ENCODE measurements around the gene LRRTM4. TPM values are rescaled to one million over a fixed set of nuclear protein-coding genes. Genes with fewer than 3 reads are reported as not detected.

Gene LRRTM4
- total RNA-seq, 1 donor from 2014 or later = not detected

GRCh38 chr2:77325395-77325794 lies 196.8 kb downstream of the LRRTM4 start:
- no peak for DNase-seq (ENCODE audit: low read depth)

DNA sequence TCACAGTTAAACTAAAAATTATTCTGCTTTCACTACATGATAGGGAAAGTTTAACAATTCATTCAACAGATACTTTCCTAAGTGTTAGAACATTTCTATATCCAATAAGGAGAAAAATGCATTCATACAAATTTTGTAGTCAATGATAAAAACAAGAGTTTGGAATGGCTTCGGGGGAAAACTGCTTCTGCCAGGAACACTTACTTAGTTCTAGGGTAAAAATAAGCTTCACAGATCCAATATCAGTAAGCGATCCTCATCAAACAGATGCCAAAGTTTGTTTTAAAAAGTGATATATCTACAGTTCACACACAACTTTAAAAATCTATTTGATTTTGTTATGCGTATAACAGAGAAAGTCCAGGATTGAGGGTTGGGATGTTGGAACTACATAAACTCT lies 199.7 kb downstream of the LRRTM4 start:
- DNase-seq (ENCODE audit: low read depth) = no peak

- no peak for DNase-seq (ENCODE audit: low read depth)
Measured at GRCh38 chr2:77314721-77315120, 207.5 kb downstream of the LRRTM4 start.

DNA sequence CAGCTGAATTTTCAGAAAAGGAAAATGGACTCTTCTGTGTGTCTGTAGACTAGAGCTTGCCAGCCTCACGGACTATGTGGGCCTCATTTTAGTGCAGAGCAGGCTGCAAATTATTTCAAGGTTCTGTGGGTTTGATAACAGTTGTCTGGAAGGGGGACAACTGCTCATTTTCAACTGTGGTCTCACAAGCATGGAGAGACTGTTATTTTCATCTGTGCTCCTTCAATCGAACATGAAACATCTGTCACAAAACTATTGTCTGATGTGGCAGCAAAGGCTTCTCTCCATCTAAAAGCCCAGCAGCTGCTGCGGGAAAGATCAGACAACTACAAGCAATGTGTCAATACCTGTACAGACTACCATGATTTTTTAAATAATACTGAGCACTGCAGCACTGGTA lies 211.8 kb downstream of the LRRTM4 start:
- peak; percentile 4 for DNase-seq (ENCODE audit: low read depth)

- DNase-seq (ENCODE audit: low read depth) = no peak
Measured at GRCh38 chr2:77309725-77310124, 212.5 kb downstream of the LRRTM4 start.

DNA sequence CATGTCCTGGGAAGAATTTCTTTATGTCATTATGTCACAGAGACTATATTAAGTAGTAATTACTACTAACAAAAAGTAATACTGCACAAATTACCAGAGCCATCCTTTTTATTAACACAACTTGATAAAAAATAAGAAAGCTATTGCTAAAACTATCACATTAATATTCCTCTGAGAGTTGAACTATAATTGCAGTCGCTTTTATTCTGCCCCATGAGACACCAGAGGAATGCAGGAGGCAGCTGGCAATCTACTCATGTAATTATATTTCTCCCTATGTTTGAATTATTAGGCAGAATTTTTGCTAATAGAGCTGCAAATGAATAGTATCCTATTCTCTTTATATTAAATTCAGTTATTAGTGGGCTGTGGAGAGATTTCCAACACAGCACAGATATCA lies 220.7 kb downstream of the LRRTM4 start:
- no peak for DNase-seq (ENCODE audit: low read depth)

DNA sequence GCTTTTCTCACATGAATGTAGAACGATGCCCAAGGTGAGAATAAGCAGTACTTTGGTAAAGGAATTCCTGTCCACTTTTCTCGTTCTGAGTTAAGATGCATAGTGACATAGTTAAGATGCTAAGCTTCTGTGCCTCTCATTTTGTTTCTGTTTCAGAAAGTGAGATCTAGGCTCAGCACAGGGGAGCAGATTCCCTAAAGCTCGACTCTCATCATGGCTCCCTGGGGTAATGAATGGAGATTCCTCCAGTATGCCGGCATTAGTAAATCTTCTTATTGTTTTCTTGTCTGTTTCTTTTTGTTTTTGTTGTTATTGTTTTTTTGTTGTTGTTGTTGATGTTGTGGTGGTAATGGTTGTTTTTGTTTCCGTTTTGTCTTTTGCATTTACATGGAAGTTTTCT lies 225.4 kb downstream of the LRRTM4 start:
- DNase-seq (ENCODE audit: low read depth) = no peak

DNA sequence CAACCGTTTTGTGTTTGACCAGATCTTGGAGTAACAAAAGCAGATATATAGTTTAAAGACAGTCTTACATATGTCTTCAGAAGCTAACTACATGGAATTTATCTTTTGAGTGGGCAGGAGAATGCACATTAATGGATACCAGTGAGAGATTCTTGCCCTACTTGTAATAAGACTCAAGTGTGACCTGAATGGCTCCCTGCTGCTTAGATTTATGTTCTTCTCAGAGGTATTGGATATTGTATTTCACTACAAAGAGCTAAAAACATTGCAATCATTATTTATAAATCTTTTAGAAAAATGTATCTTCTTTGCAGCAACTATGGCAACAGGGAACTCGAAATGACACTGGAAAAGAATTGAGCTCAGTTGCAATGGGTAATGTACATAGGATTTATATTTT lies 227.7 kb downstream of the LRRTM4 start:
- no peak for DNase-seq (ENCODE audit: low read depth)

DNA sequence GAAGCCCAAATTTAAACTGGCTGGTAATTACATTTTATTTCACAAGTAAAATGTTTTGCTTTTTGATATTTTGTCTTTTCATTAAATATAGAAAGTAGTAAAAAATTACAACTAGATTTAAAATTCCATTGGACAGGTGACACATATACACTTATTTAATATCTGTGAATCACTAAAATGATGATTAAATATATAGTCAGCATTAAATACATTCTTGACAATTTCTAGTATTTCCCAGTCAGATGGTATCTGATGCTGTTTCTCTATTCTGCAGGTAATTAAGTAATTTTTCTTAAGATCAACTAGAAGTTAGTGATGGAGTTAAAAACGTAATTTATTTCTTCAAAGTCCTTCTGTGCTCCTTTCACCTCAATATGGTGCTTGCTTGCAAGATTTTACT lies 237.8 kb downstream of the LRRTM4 start:
- no peak for DNase-seq (ENCODE audit: low read depth)

DNA sequence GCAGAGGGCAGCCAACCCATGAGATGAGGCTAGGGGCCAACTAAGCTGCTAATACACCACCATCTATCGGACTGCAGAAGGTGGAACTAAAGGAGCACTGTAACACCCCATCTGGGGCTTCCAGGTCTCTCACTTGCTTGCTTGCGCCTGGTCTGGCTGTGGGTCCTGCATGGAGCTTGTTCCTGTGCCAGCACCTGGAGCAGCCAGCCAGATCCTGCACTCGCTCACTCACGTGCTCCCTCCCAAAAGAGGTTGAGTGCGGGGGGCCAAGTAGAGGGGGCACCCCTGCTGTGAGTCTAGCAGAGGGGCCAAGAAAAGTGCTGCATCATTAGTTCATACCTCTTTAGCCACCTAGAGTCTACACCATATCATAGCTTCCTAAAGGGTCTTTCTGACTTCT lies 250.9 kb downstream of the LRRTM4 start:
- DNase-seq (ENCODE audit: low read depth) = no peak

DNA sequence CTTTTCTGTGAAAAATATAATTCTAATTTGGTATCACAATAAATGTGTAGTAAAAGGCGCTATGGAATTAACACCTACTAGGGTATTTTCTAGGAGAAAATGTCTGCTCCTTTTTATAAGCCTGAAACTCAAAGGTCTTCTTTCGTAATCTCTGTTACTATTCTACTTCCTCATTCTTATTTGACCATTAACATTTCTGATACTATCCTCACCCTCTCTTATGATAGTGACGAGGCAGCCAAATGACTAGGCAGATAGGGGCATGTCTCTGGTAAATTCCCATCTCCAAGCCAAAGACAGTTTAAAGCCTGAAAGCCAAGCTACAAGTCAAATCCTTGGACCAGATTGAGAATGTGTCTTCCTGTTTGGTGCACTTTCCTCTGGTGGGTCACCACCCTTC lies 251.7 kb downstream of the LRRTM4 start:
- no peak for DNase-seq (ENCODE audit: low read depth)

- no peak for DNase-seq (ENCODE audit: low read depth)
Measured at GRCh38 chr2:77268626-77269025, 253.6 kb downstream of the LRRTM4 start.

- no peak for DNase-seq (ENCODE audit: low read depth)
Measured at GRCh38 chr2:77232909-77233425, 289.2 kb downstream of the LRRTM4 start.

DNA sequence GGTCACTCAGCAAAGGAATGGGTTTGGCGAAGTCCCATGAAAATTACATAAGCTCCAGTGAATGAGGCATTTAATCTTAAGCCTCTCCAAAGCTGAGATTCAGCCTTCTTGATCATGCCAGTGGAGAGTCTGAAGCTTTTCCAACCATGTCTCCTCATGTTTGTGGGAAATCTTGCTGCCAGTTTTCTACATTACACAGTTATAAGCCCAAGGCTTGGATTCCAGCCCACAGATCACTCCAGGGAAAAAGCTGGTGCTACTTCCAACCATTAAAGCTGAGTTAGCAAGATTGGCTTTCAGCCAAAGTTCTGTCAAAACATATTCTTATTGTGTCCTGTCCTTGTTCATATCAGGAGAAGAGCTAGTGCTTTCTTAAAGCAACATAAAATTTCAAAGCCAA lies 293.8 kb downstream of the LRRTM4 start:
- DNase-seq (ENCODE audit: low read depth) = peak; percentile 1

- no peak for DNase-seq (ENCODE audit: low read depth)
Measured at GRCh38 chr2:77210725-77211124, 311.5 kb downstream of the LRRTM4 start.

DNA sequence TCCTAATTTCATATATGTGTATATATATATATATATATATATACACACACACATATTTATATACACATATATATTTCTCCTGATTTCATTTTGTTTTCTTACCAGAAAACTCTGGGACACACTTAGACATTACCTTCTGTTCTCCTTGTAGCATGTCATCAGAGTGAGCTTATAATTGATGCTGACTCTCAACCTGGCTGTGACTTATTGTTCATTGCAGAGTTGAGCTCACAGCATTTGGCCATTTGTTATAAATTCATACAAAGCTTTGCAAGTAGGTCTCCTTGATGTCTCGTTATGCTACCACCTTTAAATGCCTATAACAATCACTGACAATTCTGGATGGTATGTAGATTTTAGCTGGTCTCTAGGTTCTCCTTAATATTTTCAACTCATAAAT lies 314.8 kb downstream of the LRRTM4 start:
- DNase-seq (ENCODE audit: low read depth) = no peak

DNA sequence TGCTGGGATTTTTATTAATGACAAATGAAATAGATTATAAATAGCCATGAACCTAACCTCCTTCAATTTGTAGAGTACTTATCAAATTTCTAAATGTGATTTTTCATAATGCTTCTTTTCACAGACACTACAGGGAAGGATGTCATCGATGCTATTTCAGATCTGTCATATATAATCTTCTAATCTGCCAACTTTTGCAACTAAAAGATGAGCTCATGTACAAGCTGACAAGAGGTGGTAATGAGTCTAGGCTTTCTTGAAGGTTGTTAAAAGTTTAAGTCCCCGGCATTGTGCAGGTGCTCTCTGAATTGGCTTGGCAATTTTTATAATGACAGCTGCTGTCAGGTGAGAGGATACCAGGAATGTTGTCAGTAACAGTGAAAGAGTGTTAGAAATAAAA lies 320.4 kb downstream of the LRRTM4 start:
- no peak for DNase-seq (ENCODE audit: low read depth)

DNA sequence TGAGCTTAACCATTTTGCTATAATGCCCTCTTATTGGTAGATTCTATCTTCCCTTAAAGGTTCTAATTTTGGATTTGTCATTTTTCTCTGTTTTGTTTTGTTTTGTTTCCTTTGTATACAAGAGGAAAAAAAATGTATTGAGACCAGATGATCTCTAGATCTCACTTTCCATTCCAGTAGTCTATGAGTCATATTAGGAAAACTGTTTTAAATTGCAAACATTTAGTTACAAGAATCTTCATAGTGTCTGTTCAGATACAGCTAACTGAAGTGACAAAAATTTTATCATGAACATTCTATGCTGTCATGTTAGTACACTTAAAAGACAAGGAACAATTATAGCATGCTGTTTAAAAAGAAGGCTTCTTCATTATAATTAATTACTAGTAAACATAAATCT lies 322.8 kb downstream of the LRRTM4 start:
- DNase-seq (ENCODE audit: low read depth) = no peak

- no peak for DNase-seq (ENCODE audit: low read depth)
Measured at GRCh38 chr2:77193858-77194448, 328.2 kb downstream of the LRRTM4 start.

- no peak for DNase-seq (ENCODE audit: low read depth)
Measured at GRCh38 chr2:77192811-77193289, 329.3 kb downstream of the LRRTM4 start.

DNA sequence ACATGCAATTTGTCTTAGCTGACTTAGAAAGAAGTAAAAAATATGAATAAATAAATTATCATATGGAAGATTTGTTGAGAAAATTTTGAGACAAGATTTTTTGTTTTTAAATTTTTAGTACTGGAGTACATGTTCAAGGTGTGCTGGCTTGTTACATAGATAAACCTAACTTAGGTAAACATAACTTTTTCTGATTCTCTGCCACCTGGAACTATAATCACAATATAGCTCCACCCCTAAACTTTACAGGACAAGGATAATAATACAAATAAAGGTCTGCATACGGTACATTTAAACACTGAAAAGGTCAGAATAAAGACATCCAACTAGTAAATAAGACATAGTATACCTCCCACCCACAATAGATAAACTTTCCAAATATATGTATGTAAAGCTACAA lies 330.5 kb downstream of the LRRTM4 start:
- DNase-seq (ENCODE audit: low read depth) = no peak

DNA sequence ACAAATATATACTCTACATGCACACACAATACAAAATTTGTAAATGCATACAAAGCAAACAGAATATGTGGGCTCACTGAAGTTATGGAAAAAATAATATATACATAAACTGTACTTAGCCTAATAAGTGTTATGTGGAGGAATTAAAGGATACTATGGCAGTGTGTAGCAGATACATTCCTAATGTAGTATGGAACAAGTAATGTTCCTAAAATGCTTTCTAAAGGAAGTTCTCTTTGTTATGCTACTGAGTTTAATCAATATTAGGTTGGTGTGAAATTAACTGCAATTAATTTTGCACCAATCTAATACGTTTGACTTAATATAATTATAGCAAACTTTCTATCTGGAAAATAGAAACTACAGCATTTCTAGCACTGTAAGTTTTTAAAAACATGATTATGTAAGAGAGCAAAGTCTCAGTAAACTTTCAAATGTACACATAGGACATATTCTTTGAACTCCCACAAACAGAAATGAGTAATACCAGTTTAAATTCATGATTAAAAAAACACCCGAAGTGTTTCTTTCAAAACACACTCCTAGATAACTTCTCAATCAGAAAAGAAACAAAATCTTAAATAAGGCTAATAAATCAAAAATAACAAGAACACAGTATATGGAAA lies 331.3 kb downstream of the LRRTM4 start:
- no peak for DNase-seq (ENCODE audit: low read depth)

GRCh38 chr2:77185052-77185451 lies 337.1 kb downstream of the LRRTM4 start:
- DNase-seq (ENCODE audit: low read depth) = no peak
